Stimulated activated CD4-positive, alpha-beta T cell treated with anti-CD3 and anti-CD28 coated beads, Interleukin-1b, Interleukin-23, amount 100 ng/mL, for 1 hour (primary cell): ENCODE measurements around the gene NDUFC1.
"Not testable (repeated sequence)": the region's sequence is repeated elsewhere in the genome, so short reads cannot be mapped to it uniquely, and the experiment has no call there.

Experiments
- DNase-seq, 2 donors: peaks; one replicate each; pipeline ENCODE4 v3.0.0-alpha.2; 2020; ENCODE audit warnings: low read depth in 2 of 2

The NDUFC1 gene

DNA sequence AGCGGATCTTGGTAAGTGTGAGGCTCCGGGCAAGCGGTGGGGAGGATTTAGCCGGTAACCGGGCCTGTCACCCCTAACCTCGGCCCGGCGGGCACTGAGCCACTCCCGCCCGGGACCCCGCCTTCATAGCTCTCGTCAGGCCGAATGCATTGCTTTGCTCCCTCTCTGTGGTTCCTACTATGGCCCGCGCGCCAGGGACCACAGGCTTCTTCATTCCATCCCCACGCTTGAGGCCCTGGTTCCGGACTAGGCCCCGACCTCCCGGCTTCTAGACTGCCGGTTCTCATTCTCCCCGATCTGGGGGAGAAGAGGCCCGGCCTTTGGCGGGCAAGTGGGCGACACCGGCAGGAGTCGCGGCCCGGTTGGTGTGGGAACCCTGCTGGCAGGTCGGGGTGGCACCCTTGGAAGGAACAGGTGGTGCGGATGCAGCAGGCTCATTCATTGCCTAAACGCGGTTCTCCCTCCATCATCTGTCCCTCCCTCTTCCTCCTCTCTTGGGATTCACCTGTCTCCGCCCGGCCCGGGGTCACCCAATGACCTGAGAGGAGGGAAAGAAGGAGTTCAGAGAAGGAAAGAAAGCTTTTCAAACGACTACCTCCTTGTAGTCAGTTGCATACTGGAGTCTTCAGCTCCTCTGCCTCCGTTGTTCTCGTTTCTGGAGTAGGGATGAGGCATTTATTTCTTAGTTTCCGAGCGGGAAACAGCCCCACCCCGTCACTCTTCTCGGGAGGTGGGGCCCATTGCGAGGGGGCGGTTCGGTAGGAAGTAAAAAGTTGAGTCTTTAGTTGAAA, at the start of gene NDUFC1:
TSS of gene NDUFC1 (minus strand) at position 657 of the 791 bp plus-strand sequence. CDS start 6,679 bp downstream, outside the sequence.
- DNase-seq: no peak

GRCh38 chr4:139337612-139338011, 35.3 kb upstream of the NDUFC1 start:
- DNase-seq: no peak

- no peak for DNase-seq
Observed at GRCh38 chr4:139333046-139333445, 30.8 kb upstream of the NDUFC1 start.

GRCh38 chr4:139331185-139331584, 28.9 kb upstream of the NDUFC1 start:
- no peak for DNase-seq

DNA sequence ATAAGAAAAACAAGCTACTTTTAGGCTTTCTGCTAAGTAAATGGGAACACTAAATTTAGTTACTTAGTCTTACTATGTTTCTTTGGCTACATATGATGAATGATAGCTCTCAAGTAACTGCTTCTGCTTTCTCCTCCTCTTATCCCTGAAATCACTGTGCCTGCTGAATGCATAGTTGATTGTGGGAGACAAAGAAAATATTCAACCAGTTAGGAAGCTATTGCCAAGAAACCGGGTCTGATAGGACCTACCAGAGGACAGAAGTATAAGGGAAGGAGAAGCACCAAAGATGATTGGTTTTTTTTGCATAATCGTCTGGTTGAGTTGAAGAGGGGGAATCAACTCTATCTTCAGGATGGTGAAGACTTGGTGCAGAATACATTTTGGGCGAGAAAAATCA, 28.0 kb upstream of the NDUFC1 start:
- DNase-seq: no peak

DNA sequence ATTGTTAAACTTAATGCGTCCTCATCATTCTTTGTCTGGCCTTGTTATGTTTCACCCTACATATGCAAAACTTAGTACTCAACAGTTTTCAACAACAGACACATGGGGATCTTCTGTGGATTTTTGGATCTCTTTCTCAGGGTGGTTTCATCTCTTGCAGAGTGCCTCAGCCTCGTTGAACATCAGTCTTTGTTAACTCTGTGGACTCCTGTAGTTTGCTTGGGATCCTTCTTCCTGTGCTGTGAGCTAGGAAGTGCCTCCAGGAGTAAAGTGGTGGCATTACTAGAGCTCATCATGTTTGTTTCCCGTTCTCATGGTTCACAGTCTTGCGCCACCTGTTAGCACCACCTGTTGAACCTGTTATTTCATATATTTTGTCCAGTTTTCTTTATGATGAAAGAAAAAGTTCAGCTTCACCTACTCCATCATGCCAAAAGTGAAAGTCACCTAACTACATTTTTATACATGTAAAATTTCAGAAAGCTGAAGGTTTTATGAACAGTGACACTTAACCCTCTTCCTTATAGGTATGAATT, 27.5 kb upstream of the NDUFC1 start:
- no peak for DNase-seq

DNA sequence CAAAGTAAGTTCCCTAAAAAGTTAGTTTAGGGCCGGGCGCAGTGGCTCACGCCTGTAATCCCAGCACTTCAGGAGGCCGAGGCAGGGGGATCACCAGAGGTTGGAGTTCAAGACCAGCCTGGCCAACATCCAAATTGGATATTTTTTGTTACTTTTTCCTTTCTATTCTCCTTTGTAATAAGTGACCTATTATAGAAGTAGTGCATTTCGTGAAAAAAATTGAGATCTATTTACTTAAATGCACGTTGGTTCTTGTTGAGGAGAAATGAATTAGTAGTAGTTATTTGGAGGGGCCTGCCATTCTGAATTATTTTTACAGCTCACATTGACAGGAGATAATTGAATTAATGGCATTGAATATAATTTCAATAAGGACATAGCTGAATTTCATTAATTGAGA, 22.3 kb upstream of the NDUFC1 start:
- no peak for DNase-seq

- DNase-seq: not testable (repeated sequence)
Observed at GRCh38 chr4:139322541-139322940, 20.3 kb upstream of the NDUFC1 start.

- DNase-seq: not testable (repeated sequence)
Observed at GRCh38 chr4:139322070-139322469, 19.8 kb upstream of the NDUFC1 start.

DNA sequence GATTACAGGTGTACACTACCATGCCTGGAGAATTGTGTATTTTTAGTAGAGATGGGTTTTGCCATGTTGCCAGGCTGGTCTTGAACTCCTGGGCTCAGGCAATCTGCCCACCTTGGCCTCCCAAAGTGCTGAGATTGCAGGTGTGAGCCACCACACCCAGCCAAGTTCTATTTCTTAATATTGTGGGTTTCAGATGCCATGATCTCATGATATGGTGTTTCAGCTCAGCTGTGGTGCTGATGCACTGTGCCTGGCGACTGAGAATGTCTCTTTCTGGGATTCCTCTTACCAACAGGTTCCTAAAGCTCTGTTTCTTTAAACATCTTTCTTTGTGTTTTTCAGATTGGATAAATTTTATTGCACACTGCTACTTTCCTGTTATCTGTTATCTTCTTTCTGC, 17.3 kb upstream of the NDUFC1 start:
- no peak for DNase-seq

DNA sequence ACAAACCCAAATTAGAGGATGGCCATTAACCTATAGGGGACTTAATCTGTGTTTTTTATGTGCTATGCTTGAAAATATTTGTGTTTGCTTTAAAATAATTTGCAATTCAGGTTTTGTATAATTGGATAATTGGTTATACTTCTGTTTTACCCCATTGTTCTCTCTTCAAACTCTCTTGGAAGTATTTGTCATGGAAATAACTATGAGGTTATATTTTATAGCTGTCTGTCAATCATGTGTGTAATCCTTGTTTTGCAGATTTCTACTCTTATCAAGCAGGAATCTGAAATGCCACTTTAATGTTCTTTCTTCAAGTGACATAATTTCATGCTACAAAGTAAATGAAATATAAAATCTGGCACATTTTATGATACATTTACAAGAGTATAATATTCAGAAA, 15.4 kb upstream of the NDUFC1 start:
- no peak for DNase-seq

DNA sequence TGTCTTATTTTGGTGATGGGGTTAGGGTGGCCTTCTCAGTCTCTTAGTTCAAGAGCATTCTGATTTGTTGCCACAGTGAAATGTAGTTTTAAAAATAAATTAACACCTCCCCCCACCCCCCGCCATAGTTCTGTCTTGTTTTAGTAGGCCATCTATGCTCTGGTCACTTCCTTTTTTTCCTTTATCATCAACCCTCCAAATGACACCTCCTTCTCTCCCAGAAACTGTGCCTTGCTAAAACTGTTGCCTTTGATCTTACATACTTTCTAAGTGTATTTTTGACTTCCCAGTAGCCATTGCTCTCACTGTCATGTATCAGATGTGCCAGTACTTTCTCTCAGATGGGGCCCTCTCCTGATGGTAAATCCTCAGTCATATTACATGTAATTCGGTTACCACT, 14.5 kb upstream of the NDUFC1 start:
- no peak for DNase-seq

GRCh38 chr4:139315221-139315675, 13.0 kb upstream of the NDUFC1 start:
- DNase-seq: no peak

GRCh38 chr4:139314047-139314800, 11.9 kb upstream of the NDUFC1 start:
- no peak for DNase-seq

DNA sequence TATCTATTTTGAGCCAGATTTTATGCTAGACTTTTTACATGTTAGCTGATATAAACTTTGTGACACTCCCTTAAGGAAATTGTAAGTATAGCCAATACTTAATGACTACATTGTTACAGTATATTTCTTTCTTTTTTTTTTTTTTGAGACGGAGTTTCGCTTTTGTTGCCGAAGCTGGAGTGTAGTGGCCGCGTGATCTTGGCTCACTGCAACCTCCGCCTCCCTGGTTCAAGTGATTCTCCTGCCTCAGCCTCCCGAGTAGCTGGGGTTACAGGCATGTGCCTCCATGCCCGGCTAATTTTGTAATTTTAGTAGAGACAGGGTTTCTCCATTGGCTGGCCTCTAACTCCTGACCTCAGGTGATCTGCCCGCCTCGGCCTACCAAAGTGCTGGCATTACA, 11.1 kb upstream of the NDUFC1 start:
- DNase-seq: not testable (repeated sequence)

DNA sequence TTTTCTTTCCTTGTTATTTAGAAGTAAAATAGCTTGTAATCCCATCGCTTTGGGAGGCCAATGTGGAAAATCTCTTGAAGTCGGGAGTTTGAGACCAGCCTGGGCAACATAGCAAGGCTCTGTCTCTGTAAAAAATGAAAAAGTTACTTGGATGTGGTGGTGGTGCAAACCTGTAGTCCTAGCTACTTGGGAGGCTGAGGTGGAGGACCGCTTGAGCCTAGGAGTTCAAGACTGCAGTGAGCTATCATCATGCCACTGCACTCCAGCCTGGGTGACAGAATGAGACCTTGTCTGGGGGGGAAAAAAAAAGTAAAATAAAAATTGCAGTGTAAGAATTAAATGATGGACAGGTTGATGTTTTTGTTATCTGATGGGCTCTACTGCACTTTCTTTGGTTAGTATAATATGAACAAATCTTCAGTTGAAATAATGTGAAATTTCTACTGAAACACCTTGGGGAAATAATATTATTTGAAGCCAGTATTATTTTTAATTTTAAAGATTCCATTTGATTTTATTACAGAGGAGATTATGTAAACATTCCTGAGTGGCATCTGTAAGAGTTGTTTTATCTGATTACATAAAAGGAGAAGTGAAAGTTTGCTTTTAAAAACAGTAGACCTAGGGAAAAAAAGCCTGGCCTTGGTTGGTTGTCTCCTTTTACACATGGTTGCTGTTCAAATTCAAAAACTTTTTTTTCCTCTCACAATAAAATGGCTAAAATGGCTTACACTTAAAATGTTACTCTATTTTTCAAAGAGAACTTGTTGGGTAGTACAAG, 10.5 kb upstream of the NDUFC1 start:
- DNase-seq: no peak

GRCh38 chr4:139311909-139312308, 9.6 kb upstream of the NDUFC1 start:
- DNase-seq: no peak

- no peak for DNase-seq
Observed at GRCh38 chr4:139304920-139305319, 2.6 kb upstream of the NDUFC1 start.

DNA sequence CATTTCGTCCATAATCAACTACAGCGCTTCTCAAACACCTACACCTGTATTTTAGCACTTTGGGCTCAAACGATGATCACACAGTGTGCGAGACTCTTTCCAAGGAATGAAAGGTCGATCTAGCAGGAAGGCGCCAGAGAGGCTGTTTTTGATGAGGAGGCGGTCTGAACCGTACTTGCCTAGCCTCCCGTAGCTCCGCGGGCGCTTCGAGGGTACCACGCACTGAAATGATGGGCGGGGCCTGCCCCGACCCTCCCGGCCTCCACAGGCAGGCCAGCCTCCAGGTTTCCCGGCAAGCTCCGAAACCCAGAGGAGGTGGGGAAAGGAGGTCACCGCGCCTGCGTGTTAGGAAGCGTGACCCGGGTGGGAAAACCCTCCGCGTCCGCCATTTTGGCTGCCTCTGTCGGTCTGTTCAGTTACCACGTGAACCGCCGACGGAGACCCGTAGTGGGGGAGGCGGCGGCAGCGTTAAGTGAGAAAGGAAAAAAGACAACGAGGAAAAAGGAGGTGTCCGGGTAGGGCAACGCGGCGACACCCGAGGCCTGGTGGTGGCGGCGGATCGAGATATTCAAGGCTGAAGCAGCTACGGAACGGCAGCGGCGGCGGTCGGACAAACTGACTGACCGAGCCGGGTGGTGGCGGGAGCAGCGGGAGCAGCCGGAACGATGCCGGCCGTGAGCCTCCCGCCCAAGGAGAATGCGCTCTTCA, 1.0 kb downstream of the NDUFC1 start, which contains the start of gene NAA15:
TSS of gene NAA15 (plus strand) at position 393 of the 708 bp plus-strand sequence. CDS start at position 666, 273 bp downstream.
- peak; percentile 91 to 93 for DNase-seq

DNA sequence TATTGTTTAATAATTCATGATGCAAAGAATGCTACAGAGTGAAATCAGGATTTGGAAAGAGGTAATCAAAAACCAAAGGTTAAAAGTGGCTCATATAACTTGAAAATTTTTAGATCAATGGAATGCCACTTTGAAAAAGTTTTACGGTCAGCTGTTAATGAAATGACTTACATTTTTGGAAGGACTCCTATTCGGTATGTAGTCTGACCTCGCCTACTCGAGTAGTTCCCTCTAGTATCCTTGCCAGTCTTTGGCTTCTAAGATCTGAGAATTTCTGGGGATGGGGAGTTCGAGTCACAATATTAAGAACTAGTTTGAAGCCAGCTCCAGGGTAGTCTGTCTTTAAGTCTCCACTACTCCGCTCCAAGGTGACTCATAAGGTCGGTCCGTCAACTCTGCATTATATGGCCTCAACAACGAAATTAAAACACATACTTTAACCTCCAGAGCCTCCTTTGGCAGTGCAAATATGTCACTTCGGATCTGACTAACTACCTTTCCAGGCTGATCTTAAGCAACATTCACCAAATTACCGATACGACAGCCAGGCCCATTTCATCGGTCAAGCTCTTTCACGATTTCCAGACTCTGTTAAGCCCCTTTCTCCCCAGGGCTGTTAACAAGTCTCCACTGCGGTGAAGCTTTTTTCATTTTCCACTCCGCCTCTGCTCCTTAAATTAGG, 1.7 kb downstream of the NDUFC1 start:
- no peak for DNase-seq

DNA sequence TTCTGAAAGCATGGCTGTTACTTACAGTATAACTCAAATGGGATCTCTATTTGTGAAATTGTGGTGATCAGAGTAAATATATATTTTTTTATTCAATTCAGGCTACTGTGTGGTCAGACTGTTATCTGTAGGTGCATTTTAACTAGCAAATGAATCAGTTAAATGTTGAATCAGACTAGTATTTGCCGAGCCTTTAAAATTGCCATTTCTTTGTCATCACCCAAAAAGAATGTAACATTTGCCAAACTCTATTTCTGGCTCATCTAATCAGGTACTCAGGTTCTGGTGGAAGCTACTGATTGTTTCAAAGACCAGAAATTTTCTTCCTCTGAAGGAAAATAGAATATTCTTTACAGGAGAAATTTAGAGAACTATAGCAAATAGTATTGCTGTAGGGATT, 2.7 kb downstream of the NDUFC1 start:
- no peak for DNase-seq
